ENCODE results near the gene CAMKV. TPM values are rescaled to one million over a fixed set of nuclear protein-coding genes. Genes with fewer than 3 reads are reported as not detected.

Gene CAMKV, protein sequence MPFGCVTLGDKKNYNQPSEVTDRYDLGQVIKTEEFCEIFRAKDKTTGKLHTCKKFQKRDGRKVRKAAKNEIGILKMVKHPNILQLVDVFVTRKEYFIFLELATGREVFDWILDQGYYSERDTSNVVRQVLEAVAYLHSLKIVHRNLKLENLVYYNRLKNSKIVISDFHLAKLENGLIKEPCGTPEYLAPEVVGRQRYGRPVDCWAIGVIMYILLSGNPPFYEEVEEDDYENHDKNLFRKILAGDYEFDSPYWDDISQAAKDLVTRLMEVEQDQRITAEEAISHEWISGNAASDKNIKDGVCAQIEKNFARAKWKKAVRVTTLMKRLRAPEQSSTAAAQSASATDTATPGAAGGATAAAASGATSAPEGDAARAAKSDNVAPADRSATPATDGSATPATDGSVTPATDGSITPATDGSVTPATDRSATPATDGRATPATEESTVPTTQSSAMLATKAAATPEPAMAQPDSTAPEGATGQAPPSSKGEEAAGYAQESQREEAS
- not detected in 2 replicates for total RNA-seq

DNA sequence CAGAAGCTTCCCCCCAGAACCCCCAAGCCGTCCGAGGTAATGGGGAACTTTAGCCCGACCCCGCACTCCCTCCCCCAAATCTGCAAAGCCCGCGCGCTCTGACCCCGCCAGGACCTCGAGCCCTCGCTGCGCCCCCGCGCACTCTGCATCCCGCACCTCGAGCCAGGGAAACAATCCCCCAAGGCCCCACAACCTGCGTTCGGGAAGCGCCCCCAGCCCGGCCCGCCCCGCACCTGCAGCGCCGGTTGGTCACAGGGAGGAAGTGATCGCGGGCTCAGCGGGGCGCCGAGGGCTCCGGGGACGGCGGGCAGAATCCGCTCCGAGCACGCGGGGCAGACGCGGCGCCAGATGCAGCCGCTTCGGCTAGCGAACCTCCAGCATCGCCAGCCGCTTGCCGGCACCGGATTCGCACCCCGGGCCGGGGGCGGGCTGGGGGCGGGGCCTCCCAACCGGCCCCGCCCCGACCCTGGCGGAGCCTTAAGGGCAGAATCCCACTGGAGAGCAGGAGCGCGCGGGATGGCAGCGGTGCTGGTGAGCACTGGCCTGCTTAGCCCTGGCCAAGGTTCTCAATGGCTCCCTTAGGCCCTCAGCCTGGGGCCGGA is at the start of gene CAMKV:
Gene CAMKV, minus strand, starts transcription at position 382 of the 602 bp plus-strand sequence. CDS start 7,518 bp downstream, outside the sequence.

GRCh38 chr3:49903451-49904424 is 34.0 kb upstream of the CAMKV start, which contains the start of gene MST1R:
Gene MST1R (minus strand): TSS chr3:49903873. CDS start chr3:49903609, 264 bp downstream.

GRCh38 chr3:49856181-49857005 is 13.3 kb downstream of the CAMKV start, which contains the start of gene TRAIP:
Gene TRAIP (minus strand): TSS chr3:49856564. CDS start chr3:49856453, 111 bp downstream.

DNA sequence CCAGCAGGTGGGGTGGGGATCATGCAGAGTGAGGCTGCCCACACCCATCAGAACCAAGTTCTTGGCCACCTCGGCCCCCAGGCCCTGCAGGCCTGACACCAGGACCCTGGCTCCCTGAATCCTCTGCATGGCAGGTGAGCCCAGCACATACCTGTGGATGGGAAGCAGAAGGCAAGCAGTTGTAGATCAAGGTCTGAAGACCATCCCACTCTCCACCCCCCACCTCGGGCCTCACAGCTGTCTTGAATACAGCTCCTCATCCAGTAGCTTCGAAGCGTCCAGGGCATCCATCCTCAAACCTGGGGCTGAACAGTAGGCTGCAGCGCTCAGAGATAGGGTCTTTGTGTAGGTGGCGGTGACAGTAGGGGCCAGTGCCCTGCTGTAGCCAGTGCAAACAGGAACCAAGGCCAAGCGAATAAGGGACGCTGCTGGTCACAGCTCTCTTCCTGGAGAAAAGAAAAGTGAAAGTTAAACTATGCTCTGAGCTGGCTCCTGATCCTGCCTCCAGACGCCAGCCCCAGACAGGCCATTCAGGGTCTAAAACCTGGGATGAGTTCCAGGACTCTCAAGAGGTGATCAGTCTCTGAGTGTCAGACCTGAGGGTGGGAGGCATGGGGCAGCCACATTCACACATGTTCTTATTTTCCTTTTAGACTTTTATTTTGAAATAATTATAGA is 56.1 kb downstream of the CAMKV start, which contains the start of gene UBA7:
Gene UBA7, minus strand, starts transcription at position 457 of the 678 bp plus-strand sequence. Its CDS starts 166 bp downstream, at position 291.

Other genes with a start within 250 kb of the CAMKV start
- gene APEH, start 195.6 kb downstream of the CAMKV start, total RNA-seq = 80.2 and 111 TPM in 2 replicates
- 6.6 and 10.1 TPM in 2 replicates for gene MST1, start 180.4 kb downstream of the CAMKV start, total RNA-seq
- gene RNF123, start 180.3 kb downstream of the CAMKV start, total RNA-seq = 25.1 and 26.6 TPM in 2 replicates
- gene AMIGO3, start 150.2 kb downstream of the CAMKV start, total RNA-seq = 4.9 TPM in 1 of 2 replicates, not detected in the other
- 30.0 and 36.6 TPM in 2 replicates for gene GMPPB, start 146.0 kb downstream of the CAMKV start, total RNA-seq
- gene IP6K1, start 83.4 kb downstream of the CAMKV start, total RNA-seq = 30.7 and 36.5 TPM in 2 replicates
- not detected in 2 replicates for gene CDHR4, start 70.0 kb downstream of the CAMKV start, total RNA-seq
- 1.4 and 3.6 TPM in 2 replicates for gene INKA1, start 66.6 kb downstream of the CAMKV start, total RNA-seq
- gene UBA7, start 56.0 kb downstream of the CAMKV start, total RNA-seq = 21.7 and 27.5 TPM in 2 replicates
- gene TRAIP, start 13.3 kb downstream of the CAMKV start, total RNA-seq = 6.5 and 7.8 TPM in 2 replicates
- not detected in 2 replicates for gene MST1R, start 34.0 kb upstream of the CAMKV start, total RNA-seq
- gene MON1A, start 59.9 kb upstream of the CAMKV start, total RNA-seq = 11.2 and 13.0 TPM in 2 replicates
- 16.7 and 26.5 TPM in 2 replicates for gene RBM6, start 70.2 kb upstream of the CAMKV start, total RNA-seq
- 61.7 and 103 TPM in 2 replicates for gene RBM5, start 219.0 kb upstream of the CAMKV start, total RNA-seq